Measurements from ENCODE around the gene FBXW11. TPM values are rescaled to one million over a fixed set of nuclear protein-coding genes. Genes with fewer than 3 reads are reported as not detected.

The FBXW11 gene
- total and polyA plus RNA-seq, 8 donors: 47.6 to 56.9 (median 54.4) TPM

- ATAC-seq (no peak), DNase-seq (no peak)
- Histone ChIP-seq H3K4me3 (no peak overlapping the region), H3K4me1 (peaks cover 0 to 6% of the 10 kb centered on the region in 2 donors), H3K27ac (no peak overlapping the region), H3K36me3 (peaks cover 0 to 24% of the 10 kb centered on the region in 2 donors), H3K27me3 (no peaks in the 10 kb centered on the region), H3K9me3 (no peaks in the 10 kb centered on the region)
- TF ChIP-seq CTCF (IDR thresholded peaks at IDR 0.05): no peak
- intact Hi-C loops (cut with DNase I): no loop called here
Measured at GRCh38 chr5:171897231-171897630, 109.2 kb downstream of the FBXW11 start.

GRCh38 chr5:171895081-171895480 lies 111.4 kb downstream of the FBXW11 start:
- Histone ChIP-seq H3K4me1 (peaks cover 0 to 6% of the 10 kb centered on the region in 2 donors), H3K36me3 (peaks cover 0 to 42% of the 10 kb centered on the region in 2 donors), H3K27ac (no peak overlapping the region), H3K27me3 (no peaks in the 10 kb centered on the region), H3K9me3 (no peaks in the 10 kb centered on the region), H3K4me3 (no peak overlapping the region)
- ATAC-seq (no peak), DNase-seq (no peak)
- intact Hi-C loops (cut with DNase I): no loop called here
- no peak for TF ChIP-seq CTCF (IDR thresholded peaks at IDR 0.05)

- H3K4me3 ChIP-seq: no peak overlapping the region
- H3K9me3 ChIP-seq: no peaks in the 10 kb centered on the region
- ATAC-seq (no peak), DNase-seq (no peak)
- peaks cover 0 to 45% of the 10 kb centered on the region in 2 donors for H3K36me3 ChIP-seq
- intact Hi-C loops (cut with DNase I): no loop called here
- H3K4me1 ChIP-seq: peaks cover 0 to 6% of the 10 kb centered on the region in 2 donors
- H3K27me3 ChIP-seq: no peaks in the 10 kb centered on the region
- no peak overlapping the region for H3K27ac ChIP-seq
- TF ChIP-seq CTCF (IDR thresholded peaks at IDR 0.05): no peak
Measured at GRCh38 chr5:171893290-171893886, 113.0 kb downstream of the FBXW11 start.

GRCh38 chr5:171891595-171891994 lies 114.8 kb downstream of the FBXW11 start:
- ATAC-seq (no peak), DNase-seq (no peak)
- no peaks in the 10 kb centered on the region for H3K9me3 ChIP-seq
- H3K36me3 ChIP-seq: peaks cover 0 to 46% of the 10 kb centered on the region in 2 donors
- no peaks in the 10 kb centered on the region for H3K27me3 ChIP-seq
- intact Hi-C loops (cut with DNase I): no loop called here
- TF ChIP-seq CTCF (IDR thresholded peaks at IDR 0.05): no peak
- no peak overlapping the region for H3K4me3 ChIP-seq
- H3K27ac ChIP-seq: no peak overlapping the region
- peaks cover 0 to 6% of the 10 kb centered on the region in 2 donors for H3K4me1 ChIP-seq

- Histone ChIP-seq H3K27me3 (no peaks in the 10 kb centered on the region), H3K4me1 (peaks cover 0 to 3% of the 10 kb centered on the region in 2 donors), H3K36me3 (peaks cover 0 to 46% of the 10 kb centered on the region in 2 donors), H3K4me3 (no peak overlapping the region), H3K9me3 (no peaks in the 10 kb centered on the region), H3K27ac (no peak overlapping the region)
- no peak for ATAC-seq
- DNase-seq: no peak
- intact Hi-C loops (cut with DNase I): no loop called here
- no peak for TF ChIP-seq CTCF (IDR thresholded peaks at IDR 0.05)
Measured at GRCh38 chr5:171891150-171891549, 115.3 kb downstream of the FBXW11 start.

Data from left lung (tissue), 10 donors.